GM19452 (cell line): Measurements from ENCODE around the gene NRAS.

Experiments used
- ATAC-seq: cut with Tn5 transposase; IDR thresholded peaks from one replicate; pipeline ENCODE4 v1.9.1; 2021; ENCODE audit not compliant: unreplicated experiment

NRAS gene

DNA sequence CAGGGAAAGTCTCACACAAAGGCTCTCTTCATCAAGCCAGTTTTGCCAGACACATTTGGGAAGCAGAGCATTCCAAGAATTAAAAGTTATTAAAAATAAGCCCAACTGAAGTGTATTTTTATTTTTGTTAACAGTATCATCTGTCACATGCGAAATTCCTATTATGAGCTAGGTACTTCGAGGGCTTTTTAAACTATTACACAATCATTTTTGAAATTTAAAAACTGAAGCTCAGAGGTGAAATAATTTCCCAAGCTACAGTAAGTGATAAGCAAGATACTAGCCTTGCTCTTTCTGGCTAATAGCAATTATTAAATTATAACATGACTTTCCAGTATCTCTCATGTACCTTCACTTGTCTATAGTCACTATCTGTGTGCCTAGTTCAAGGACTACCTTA lies 12.0 kb upstream of the NRAS start:
- ATAC-seq = no peak

DNA sequence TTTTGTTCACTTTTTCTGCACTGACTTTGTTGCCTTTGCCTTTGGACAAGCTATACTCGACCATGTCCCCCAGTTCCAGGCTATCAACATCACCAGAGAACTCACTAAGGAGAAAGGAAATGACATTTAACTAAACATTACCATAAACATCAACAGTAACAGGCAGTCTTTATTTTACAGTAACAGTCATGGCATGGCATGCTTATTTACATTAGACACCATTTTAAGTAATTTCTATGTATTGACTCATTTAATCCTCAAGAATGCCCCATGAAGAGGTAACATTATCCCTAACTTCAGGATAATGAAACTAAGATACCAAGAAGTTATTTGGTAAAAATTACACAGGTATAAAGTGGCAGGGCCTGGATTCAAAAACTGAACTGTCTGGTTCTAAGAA lies 8.7 kb upstream of the NRAS start:
- ATAC-seq = no peak

DNA sequence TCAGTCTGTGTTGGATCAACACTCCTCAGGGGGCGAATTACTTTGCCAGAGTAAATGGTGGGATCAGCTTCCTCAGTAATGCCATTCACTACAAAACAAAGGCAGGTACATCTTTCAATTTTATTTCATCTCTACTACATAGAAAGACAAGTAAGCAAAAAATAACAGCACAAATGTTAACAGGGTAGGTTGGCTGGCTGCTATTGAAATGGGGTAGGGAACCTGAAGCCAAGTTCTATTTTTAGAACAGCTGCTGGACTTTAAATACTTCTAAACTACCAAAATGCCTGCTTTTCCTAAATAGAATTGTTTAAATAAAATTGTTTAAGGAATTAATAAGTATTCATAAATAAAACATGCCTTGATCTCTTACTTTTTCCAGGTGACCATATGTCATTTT lies 7.3 kb upstream of the NRAS start:
- ATAC-seq = no peak

DNA sequence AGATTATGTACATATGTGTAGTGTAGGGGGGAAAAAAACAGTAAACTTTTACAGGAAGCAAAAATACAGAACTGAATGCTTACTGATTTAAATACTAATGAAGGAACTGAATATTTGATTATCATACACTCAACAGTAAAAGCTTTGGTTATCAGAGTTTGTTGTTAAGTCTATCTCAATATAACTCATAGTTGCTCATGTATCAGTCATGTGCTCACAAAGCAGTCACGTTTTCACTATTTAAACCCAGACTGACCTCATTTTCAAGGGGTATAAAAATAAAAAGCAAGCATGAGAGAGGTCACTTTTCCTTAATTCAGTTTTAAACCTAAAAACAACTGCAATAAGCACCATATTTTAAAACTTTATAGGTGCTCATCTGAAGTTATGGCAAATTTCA lies 6.9 kb upstream of the NRAS start:
- ATAC-seq = no peak

GRCh38 chr1:114720492-114720891 lies 3.9 kb upstream of the NRAS start:
- no peak for ATAC-seq

DNA sequence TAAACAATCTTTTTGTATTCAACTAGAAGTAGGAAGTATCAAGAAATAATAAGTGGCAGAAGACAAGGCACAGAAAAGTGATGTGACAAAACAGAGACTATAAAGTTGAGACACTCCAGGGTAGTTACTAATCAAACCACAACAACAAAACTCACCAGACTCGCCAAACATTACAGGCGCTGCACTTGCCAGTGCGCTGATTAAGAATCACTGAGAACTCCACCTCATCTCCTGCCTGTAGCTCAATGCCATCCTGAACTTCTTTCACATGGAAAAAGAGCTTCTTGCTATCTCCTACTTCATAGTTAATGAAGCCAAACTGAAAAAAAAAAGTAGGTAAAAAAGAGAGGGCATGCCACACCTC lies 2.8 kb upstream of the NRAS start:
- ATAC-seq = no peak

- ATAC-seq = no peak
Observed at GRCh38 chr1:114718661-114719423, 2.3 kb upstream of the NRAS start.

DNA sequence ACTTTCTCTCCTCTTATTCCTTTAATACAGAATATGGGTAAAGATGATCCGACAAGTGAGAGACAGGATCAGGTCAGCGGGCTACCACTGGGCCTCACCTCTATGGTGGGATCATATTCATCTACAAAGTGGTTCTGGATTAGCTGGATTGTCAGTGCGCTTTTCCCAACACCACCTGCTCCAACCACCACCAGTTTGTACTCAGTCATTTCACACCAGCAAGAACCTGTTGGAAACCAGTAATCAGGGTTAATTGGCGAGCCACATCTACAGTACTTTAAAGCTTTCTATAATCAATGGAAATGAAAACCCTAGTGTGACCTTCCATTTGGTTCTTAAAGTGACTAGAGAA lies 643 bp downstream of the NRAS start:
- no peak for ATAC-seq

DNA sequence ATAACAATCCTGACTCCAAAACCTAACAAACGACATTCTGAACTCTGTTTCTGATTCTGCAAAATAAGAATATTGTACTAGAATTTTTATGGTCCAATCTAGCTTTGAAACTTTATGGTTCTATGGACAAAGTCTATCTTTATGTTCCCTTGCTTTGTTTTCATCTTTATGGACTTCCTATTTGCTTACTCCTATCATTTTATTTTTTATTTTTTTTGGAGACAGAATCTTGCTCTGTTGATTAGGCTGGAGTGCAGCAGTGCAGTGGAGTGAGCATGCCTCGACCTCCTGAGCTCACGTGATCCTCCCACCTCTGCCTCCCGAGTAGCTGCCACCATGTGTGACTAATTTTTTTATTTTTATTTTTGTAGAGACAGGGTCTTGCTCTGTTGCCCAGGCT lies 3.6 kb downstream of the NRAS start:
- ATAC-seq = no peak

DNA sequence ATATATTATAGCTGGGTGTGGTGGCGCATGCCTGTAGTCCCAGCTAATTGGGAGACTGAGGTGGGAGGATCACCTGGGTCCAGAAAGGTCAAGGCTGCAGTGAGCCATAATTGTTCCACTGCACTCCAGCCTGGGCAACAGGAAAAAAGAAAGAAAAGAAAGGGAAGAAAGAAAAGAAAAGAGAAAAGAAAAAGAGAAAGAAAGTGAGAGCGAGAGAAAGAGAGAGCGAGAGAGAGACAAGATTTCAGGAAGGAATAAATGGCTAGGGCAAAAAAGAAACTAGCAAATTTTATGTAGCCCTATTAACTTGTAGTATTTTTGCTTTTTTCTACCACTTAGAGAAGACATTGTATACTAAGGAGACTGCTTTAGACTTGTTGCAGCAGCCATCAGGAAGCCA lies 6.2 kb downstream of the NRAS start:
- ATAC-seq = no peak

GRCh38 chr1:114707604-114708003 lies 9.0 kb downstream of the NRAS start:
- ATAC-seq = no peak

GRCh38 chr1:114703242-114703641 lies 13.3 kb downstream of the NRAS start:
- ATAC-seq = no peak

DNA sequence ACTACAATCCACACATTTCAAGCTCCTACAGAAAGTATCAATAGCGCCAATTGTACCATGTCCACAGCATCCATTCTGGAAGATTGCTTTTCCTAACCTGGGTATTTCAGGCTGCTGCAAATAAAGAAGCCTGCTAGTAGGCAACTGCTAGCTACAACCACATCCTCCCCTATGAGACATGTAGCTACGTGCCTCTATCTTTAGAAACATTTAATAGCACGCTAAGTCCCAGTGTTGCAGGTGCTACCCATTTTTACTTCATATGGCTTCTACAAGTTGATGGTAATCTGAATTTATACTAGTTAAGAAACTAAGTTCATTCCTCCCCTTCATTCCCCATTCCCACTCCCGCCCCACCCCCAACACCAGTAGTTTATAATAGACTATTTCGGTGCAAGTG lies 13.8 kb downstream of the NRAS start:
- ATAC-seq = no peak

DNA sequence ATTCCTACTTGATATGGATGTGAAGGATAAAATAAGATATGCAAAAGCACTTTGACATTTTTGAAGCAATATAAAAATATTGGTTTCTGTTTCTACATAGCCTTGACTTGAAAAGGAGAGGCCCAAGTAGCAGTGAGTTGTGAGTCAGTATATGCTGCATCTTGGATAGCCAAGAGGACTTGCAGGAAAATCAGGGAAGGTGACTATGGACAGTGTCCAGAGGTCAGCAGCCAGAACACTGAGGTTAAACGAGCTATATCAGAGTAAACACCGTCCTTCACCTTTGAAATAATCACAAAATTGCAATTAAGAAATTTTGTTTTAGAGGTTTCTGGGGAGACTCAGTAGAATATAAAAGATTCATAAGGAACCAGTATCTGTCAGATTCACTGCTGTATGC lies 14.6 kb downstream of the NRAS start:
- ATAC-seq = no peak

DNA sequence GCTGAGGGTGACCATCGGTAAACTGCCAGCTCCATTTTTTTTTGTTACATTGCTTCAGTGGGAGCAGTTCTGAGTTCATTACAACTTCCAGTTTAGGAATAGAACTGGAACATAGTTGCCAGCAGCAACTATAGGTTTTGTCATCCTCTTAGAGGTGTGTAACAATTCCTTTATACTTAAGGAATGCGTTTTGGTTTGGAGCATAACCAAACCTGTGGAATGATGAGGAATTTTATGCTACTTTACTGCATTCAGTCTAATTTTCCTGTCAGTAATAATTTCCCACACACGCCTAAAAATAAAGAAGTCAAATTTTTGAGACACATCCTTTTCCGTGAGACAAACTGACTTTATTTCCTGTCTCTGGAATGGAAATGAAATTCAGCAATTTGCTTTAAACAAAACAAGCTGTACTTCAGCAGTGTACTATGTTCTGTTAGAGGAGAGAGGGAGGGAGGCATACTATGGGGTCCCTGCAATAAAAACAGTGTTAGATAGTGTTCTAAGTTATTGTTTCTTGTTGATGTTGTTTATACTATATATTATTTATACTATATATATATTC lies 16.5 kb downstream of the NRAS start:
- no peak for ATAC-seq

GRCh38 chr1:114696810-114697209 lies 19.8 kb downstream of the NRAS start:
- no peak for ATAC-seq

GRCh38 chr1:114695430-114696058 lies 21.0 kb downstream of the NRAS start, which contains the start of gene AMPD1:
Gene AMPD1, minus strand, starts transcription at chr1:114695546. Its CDS starts 75 bp downstream, at chr1:114695471.
- ATAC-seq = no peak

GRCh38 chr1:114694540-114695310 lies 21.8 kb downstream of the NRAS start:
- ATAC-seq = no peak

GRCh38 chr1:114692947-114693346 lies 23.6 kb downstream of the NRAS start:
- ATAC-seq = no peak

GRCh38 chr1:114691061-114691460 lies 25.5 kb downstream of the NRAS start:
- no peak for ATAC-seq

DNA sequence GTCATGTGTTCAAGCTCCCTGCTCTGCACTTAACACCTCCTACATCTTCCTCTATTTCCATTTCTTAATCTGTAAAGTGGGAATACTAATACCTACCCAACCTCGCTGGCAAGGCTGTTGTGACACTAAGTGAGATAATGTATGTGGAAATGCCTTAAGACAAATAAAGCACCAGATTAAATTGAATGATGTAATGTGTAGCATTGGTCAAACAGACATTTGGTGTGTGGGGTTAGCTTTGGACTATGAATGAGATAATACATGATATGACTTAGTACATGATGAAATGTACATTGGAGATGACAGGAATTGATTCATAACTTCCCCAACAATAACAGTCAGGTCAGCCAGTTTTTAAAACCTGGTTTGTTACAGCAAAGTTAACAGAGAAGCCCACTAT lies 26.4 kb downstream of the NRAS start:
- no peak for ATAC-seq

DNA sequence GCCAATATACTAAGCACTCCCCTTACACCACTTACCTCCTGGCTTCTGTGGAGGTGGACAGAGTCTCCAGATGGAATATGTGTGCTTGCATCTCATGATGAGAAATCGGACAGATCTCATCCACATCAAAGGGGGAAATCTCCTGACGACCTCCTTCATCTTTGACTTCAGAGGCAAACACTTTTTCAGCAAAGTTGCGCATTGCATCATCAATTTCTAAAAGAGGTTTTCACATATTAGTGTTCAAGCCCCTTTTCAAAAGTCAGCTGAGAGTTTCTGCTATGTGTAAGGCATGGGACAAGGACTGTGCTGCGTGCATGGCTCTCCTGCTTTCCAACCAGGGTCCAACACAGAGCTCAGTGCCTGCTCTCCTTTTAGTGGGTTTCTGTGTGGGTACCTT lies 28.0 kb downstream of the NRAS start:
- no peak for ATAC-seq
